Thoracic aorta (tissue), 2 donors: ENCODE measurements around the gene HNMT. TPM values are rescaled to one million over a fixed set of nuclear protein-coding genes. Genes with fewer than 3 reads are reported as not detected.

Experiments used
- ATAC-seq: fragments of 150-250 bp; one replicate; pipeline ENCODE4 v1.8.0; 2017; ENCODE audit warnings: low read depth; ENCODE audit not compliant: insufficient number of reproducible peaks, low FRiP score
- DNase-seq: peaks from one replicate; pipeline ENCODE4 v3.0.0-alpha.2; 2020; ENCODE audit warnings: low spot score
- H3K27ac ChIP-seq, 2 donors: fragments of 200-600 bp; sonication (generic); 1 replicate in 1 of 2; 2 replicates in 1 of 2; pipeline ENCODE4 v1.5.1; 2016; ENCODE audit warnings: mild to moderate bottlenecking in 2 of 2, moderate library complexity in 2 of 2
- H3K27me3 ChIP-seq: fragments of 200-600 bp; sonication (generic); replicated peaks from 2 replicates; pipeline ENCODE4 v1.6.0; 2016; ENCODE audit warnings: mild to moderate bottlenecking; ENCODE audit not compliant: insufficient read depth
- H3K36me3 ChIP-seq: fragments of 200-600 bp; sonication (generic); one replicate; pipeline ENCODE4 v1.5.1; 2016
- H3K4me1 ChIP-seq, 2 donors: fragments of 200-600 bp; sonication (generic); 1 replicate in 1 of 2; 2 replicates in 1 of 2; pipeline versions ENCODE4 v1.5.1 to v1.6.0; 2016; ENCODE audit warnings: low read depth in 2 of 2, mild to moderate bottlenecking in 1 of 2; ENCODE audit not compliant: control insufficient read depth in 1 of 2
- H3K4me3 ChIP-seq: fragments of 200-600 bp; sonication (generic); 2 replicates; pipeline ENCODE4 v1.5.1; 2016; ENCODE audit warnings: mild to moderate bottlenecking
- H3K9me3 ChIP-seq: fragments of 200-600 bp; sonication (generic); 2 replicates; pipeline ENCODE4 v1.5.1; 2016
- CTCF ChIP-seq: fragments of 200-600 bp; sonication (generic); IDR thresholded peaks from one replicate; pipeline ENCODE4 v1.5.1; 2019; ENCODE audit warnings: antibody characterized with exemption
- total RNA-seq, 2 donors: library from RNA; depleted of rRNA; stranded (reverse); fragments of >200 nt; gene quantifications; one replicate each; pipeline versions ENCODE4 v1.1.0 to v1.2.3, GENCODE V29; 2016

HNMT gene
- total RNA-seq, 2 donors from 2014 or later: 57.0 to 67.2 TPM

GRCh38 chr2:137951586-137951985 is 12.7 kb upstream of the HNMT start:
- no peaks in the 10 kb centered on the region for H3K27me3 ChIP-seq
- TF ChIP-seq CTCF: no peak
- H3K9me3 ChIP-seq: no peaks in the 10 kb centered on the region
- no peaks in the 10 kb centered on the region for H3K36me3 ChIP-seq
- no peak overlapping the region for H3K27ac ChIP-seq
- no peak for DNase-seq
- H3K4me3 ChIP-seq: no peak overlapping the region
- H3K4me1 ChIP-seq: peaks cover 0 to 5% of the 10 kb centered on the region in 2 donors
- ATAC-seq: no peak

GRCh38 chr2:137952586-137953129 is 11.6 kb upstream of the HNMT start:
- ATAC-seq (no peak), DNase-seq (no peak)
- H3K4me3 ChIP-seq: no peak overlapping the region
- TF ChIP-seq CTCF: no peak
- H3K27ac ChIP-seq: peak overlapping the region in 1 of 2 donors; percentile 16
- H3K27me3 ChIP-seq: no peaks in the 10 kb centered on the region
- H3K4me1 ChIP-seq: peaks cover 0 to 5% of the 10 kb centered on the region in 2 donors
- H3K9me3 ChIP-seq: no peaks in the 10 kb centered on the region
- H3K36me3 ChIP-seq: no peaks in the 10 kb centered on the region

- TF ChIP-seq CTCF: no peak
- DNase-seq (no peak), ATAC-seq (no peak)
These were observed 8.7 kb upstream of the HNMT start for GRCh38 chr2:137955536-137955935.

GRCh38 chr2:137957033-137957432 is 7.2 kb upstream of the HNMT start:
- no peak for ATAC-seq
- no peaks in the 10 kb centered on the region for H3K27me3 ChIP-seq
- no peak overlapping the region for H3K27ac ChIP-seq
- TF ChIP-seq CTCF: no peak
- H3K36me3 ChIP-seq: no peaks in the 10 kb centered on the region
- H3K4me1 ChIP-seq: no peaks in the 10 kb centered on the region
- no peak overlapping the region for H3K4me3 ChIP-seq
- H3K9me3 ChIP-seq: no peaks in the 10 kb centered on the region
- DNase-seq: no peak

More at GRCh38 chr2:137955536-137955935, 8.7 kb upstream of the HNMT start:
- no peaks in the 10 kb centered on the region for H3K4me1 ChIP-seq
- no peaks in the 10 kb centered on the region for H3K9me3 ChIP-seq
- H3K36me3 ChIP-seq: no peaks in the 10 kb centered on the region
- H3K27ac ChIP-seq: no peak overlapping the region
- H3K27me3 ChIP-seq: no peaks in the 10 kb centered on the region
- no peak overlapping the region for H3K4me3 ChIP-seq

- TF ChIP-seq CTCF: no peak
- peaks cover 6 to 12% of the 10 kb centered on the region in 2 donors for H3K4me1 ChIP-seq
- no peak overlapping the region for H3K4me3 ChIP-seq
- DNase-seq (no peak), ATAC-seq (no peak)
- H3K27me3 ChIP-seq: no peaks in the 10 kb centered on the region
- no peak overlapping the region for H3K27ac ChIP-seq
- H3K9me3 ChIP-seq: no peaks in the 10 kb centered on the region
- H3K36me3 ChIP-seq: no peaks in the 10 kb centered on the region
These were observed 5.1 kb upstream of the HNMT start for GRCh38 chr2:137959166-137959565.
